NCI-H2029 (cell line): ENCODE measurements around the gene IST1.

Source experiments
- DNase-seq: peaks from one replicate; lab custom pipeline; 2025; lab: John Stamatoyannopoulos, UW

IST1 gene

GRCh38 chr16:71919035-71919434, 23.7 kb downstream of the IST1 start:
- DNase-seq, result no peak

GRCh38 chr16:71920658-71921057, 25.3 kb downstream of the IST1 start:
- DNase-seq, result no peak

- no peak for DNase-seq
These were observed 28.8 kb downstream of the IST1 start for GRCh38 chr16:71923941-71924690.

GRCh38 chr16:71924710-71925109, 29.4 kb downstream of the IST1 start:
- DNase-seq, result no peak

- no peak for DNase-seq
These were observed 32.1 kb downstream of the IST1 start for GRCh38 chr16:71927383-71927782.

- no peak for DNase-seq
These were observed 32.5 kb downstream of the IST1 start for GRCh38 chr16:71927787-71928186.

- DNase-seq, result no peak
These were observed 33.7 kb downstream of the IST1 start for GRCh38 chr16:71929048-71929447.

GRCh38 chr16:71930013-71930563, 34.8 kb downstream of the IST1 start:
- DNase-seq, result no peak

- DNase-seq, result no peak
These were observed 35.7 kb downstream of the IST1 start for GRCh38 chr16:71931001-71931400.

GRCh38 chr16:71931599-71931998, 36.3 kb downstream of the IST1 start:
- no peak for DNase-seq

GRCh38 chr16:71933017-71933416, 37.7 kb downstream of the IST1 start:
- DNase-seq, result no peak

- DNase-seq, result no peak
These were observed 38.8 kb downstream of the IST1 start for GRCh38 chr16:71933913-71934695.

- no peak for DNase-seq
These were observed 42.7 kb downstream of the IST1 start for GRCh38 chr16:71937868-71938510.

- no peak for DNase-seq
These were observed 48.6 kb downstream of the IST1 start for GRCh38 chr16:71943887-71944286.

GRCh38 chr16:71945616-71946015, 50.3 kb downstream of the IST1 start:
- DNase-seq, result no peak

- DNase-seq, result no peak
These were observed 57.5 kb downstream of the IST1 start for GRCh38 chr16:71952825-71953224.

GRCh38 chr16:71954180-71954579, 58.8 kb downstream of the IST1 start:
- no peak for DNase-seq

GRCh38 chr16:71954699-71955195, 59.4 kb downstream of the IST1 start:
- no peak for DNase-seq

GRCh38 chr16:71956486-71956885, 61.2 kb downstream of the IST1 start:
- DNase-seq, result no peak

- DNase-seq, result peak; percentile 59
These were observed 66.0 kb downstream of the IST1 start for GRCh38 chr16:71961066-71962039.
